ENCODE measurements around the gene IL17RC.
"Not testable (repeated sequence)": the region's sequence is repeated elsewhere in the genome, so short reads cannot be mapped to it uniquely, and the experiment has no call there.

IL17RC gene
- 0.52 to 1.4 (median 0.86) reads per million in 3 donors for total RNA-seq

- DNase-seq = no peak
- Histone ChIP-seq H3K27ac (ENCODE audit: insufficient read depth, low read length, poor library complexity, severe bottlenecking) (no peak within 1 kb of the TSS), H3K9me3 (ENCODE audit: control insufficient read depth, low read length) (no peaks in the 10 kb centered on the region), H3K4me3 (ENCODE audit: insufficient read depth, low read depth, low read length, poor library complexity, severe bottlenecking) (peak within 1 kb of the TSS; percentile 63), H3K4me1 (ENCODE audit: control insufficient read depth, insufficient read depth, low read length, poor library complexity, severe bottlenecking) (peaks cover 9% of the 10 kb centered on the region), H3K36me3 (ENCODE audit: control insufficient read depth, insufficient read depth, low read length) (no peaks in the 10 kb centered on the region), H3K27me3 (replicated peaks; ENCODE audit: control insufficient read depth, insufficient read depth, low read length, poor library complexity, severe bottlenecking) (no peaks in the 10 kb centered on the region)
Observed at GRCh38 chr3:9916734-9917680, at the start of gene IL17RC. TSS of gene IL17RC (plus strand) at chr3:9917098. CDS start at chr3:9917316, 218 bp downstream.

DNA sequence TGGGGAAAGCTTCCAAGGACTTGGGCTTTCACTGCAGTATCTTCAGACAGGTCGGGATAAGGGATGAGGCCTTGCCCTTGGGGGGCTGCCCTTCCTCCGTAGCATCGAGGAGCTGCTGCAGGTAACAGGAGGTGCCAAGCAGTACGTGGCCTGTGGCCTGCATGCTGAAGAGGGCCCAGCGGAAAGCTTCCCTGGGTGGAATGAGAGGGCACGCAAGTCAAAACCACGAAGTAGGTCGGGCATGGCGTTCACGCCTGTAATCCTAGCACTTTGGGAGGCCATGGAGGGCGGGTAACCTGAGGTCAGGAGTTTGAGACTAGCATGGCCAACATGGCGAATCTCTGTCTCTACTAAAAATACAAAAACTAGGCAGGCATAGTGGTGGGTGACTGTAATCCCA, 49.8 kb upstream of the IL17RC start:
- no peak overlapping the region for H3K27ac ChIP-seq (ENCODE audit: insufficient read depth, low read length, poor library complexity, severe bottlenecking)
- H3K9me3 ChIP-seq (ENCODE audit: control insufficient read depth, low read length) = no peaks in the 10 kb centered on the region
- peaks cover 7% of the 10 kb centered on the region for H3K27me3 ChIP-seq (replicated peaks; ENCODE audit: control insufficient read depth, insufficient read depth, low read length, poor library complexity, severe bottlenecking)
- H3K4me1 ChIP-seq (ENCODE audit: control insufficient read depth, insufficient read depth, low read length, poor library complexity, severe bottlenecking) = peaks cover 6% of the 10 kb centered on the region
- no peak for DNase-seq
- H3K4me3 ChIP-seq (ENCODE audit: insufficient read depth, low read depth, low read length, poor library complexity, severe bottlenecking) = no peak overlapping the region
- H3K36me3 ChIP-seq (ENCODE audit: control insufficient read depth, insufficient read depth, low read length) = no peaks in the 10 kb centered on the region

DNA sequence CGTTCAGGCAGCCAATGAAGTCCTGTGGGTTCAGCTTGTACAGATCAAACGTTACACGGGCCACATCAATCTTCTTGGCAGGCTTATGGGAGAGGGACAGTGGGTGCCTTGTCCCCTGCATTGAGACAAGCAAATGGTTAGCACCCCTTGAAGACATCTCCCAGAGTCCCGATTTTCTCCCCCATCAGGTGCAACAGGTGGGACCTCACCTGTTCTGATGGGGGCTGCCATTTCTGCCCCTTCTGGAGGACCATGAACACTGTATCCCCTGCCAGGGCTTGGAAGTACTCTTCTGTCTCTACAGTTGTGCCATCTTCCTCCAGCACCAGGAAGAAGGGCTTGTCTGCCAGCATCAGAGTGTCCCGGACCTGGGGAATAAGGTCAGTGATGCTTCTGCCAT, 46.9 kb upstream of the IL17RC start:
- no peak overlapping the region for H3K27ac ChIP-seq (ENCODE audit: insufficient read depth, low read length, poor library complexity, severe bottlenecking)
- DNase-seq = no peak
- H3K4me3 ChIP-seq (ENCODE audit: insufficient read depth, low read depth, low read length, poor library complexity, severe bottlenecking) = no peak overlapping the region
- no peaks in the 10 kb centered on the region for H3K27me3 ChIP-seq (replicated peaks; ENCODE audit: control insufficient read depth, insufficient read depth, low read length, poor library complexity, severe bottlenecking)
- no peaks in the 10 kb centered on the region for H3K9me3 ChIP-seq (ENCODE audit: control insufficient read depth, low read length)
- no peaks in the 10 kb centered on the region for H3K36me3 ChIP-seq (ENCODE audit: control insufficient read depth, insufficient read depth, low read length)
- no peaks in the 10 kb centered on the region for H3K4me1 ChIP-seq (ENCODE audit: control insufficient read depth, insufficient read depth, low read length, poor library complexity, severe bottlenecking)

GRCh38 chr3:9870978-9871377, 45.9 kb upstream of the IL17RC start:
- Histone ChIP-seq H3K4me1 (ENCODE audit: control insufficient read depth, insufficient read depth, low read length, poor library complexity, severe bottlenecking) (no peaks in the 10 kb centered on the region), H3K4me3 (ENCODE audit: insufficient read depth, low read depth, low read length, poor library complexity, severe bottlenecking) (no peak overlapping the region), H3K36me3 (ENCODE audit: control insufficient read depth, insufficient read depth, low read length) (no peaks in the 10 kb centered on the region), H3K27me3 (replicated peaks; ENCODE audit: control insufficient read depth, insufficient read depth, low read length, poor library complexity, severe bottlenecking) (no peaks in the 10 kb centered on the region), H3K9me3 (ENCODE audit: control insufficient read depth, low read length) (no peaks in the 10 kb centered on the region), H3K27ac (ENCODE audit: insufficient read depth, low read length, poor library complexity, severe bottlenecking) (no peak overlapping the region)
- DNase-seq = no peak

GRCh38 chr3:9872067-9872466, 44.8 kb upstream of the IL17RC start:
- H3K4me1 ChIP-seq (ENCODE audit: control insufficient read depth, insufficient read depth, low read length, poor library complexity, severe bottlenecking) = not testable (repeated sequence)

GRCh38 chr3:9875448-9875847, 41.5 kb upstream of the IL17RC start:
- no peaks in the 10 kb centered on the region for H3K36me3 ChIP-seq (ENCODE audit: control insufficient read depth, insufficient read depth, low read length)
- no peaks in the 10 kb centered on the region for H3K27me3 ChIP-seq (replicated peaks; ENCODE audit: control insufficient read depth, insufficient read depth, low read length, poor library complexity, severe bottlenecking)
- H3K9me3 ChIP-seq (ENCODE audit: control insufficient read depth, low read length) = no peaks in the 10 kb centered on the region
- no peak for DNase-seq
- H3K4me1 ChIP-seq (ENCODE audit: control insufficient read depth, insufficient read depth, low read length, poor library complexity, severe bottlenecking) = no peaks in the 10 kb centered on the region
- no peak overlapping the region for H3K27ac ChIP-seq (ENCODE audit: insufficient read depth, low read length, poor library complexity, severe bottlenecking)
- H3K4me3 ChIP-seq (ENCODE audit: insufficient read depth, low read depth, low read length, poor library complexity, severe bottlenecking) = no peak overlapping the region

More at GRCh38 chr3:9872067-9872466, 44.8 kb upstream of the IL17RC start:
- not testable (repeated sequence) for H3K27me3 ChIP-seq (replicated peaks; ENCODE audit: control insufficient read depth, insufficient read depth, low read length, poor library complexity, severe bottlenecking); H3K36me3 ChIP-seq (ENCODE audit: control insufficient read depth, insufficient read depth, low read length); H3K9me3 ChIP-seq (ENCODE audit: control insufficient read depth, low read length); H3K27ac ChIP-seq (ENCODE audit: insufficient read depth, low read length, poor library complexity, severe bottlenecking); H3K4me3 ChIP-seq (ENCODE audit: insufficient read depth, low read depth, low read length, poor library complexity, severe bottlenecking); DNase-seq

- not testable (repeated sequence) for DNase-seq; H3K36me3 ChIP-seq (ENCODE audit: control insufficient read depth, insufficient read depth, low read length)
Observed at GRCh38 chr3:9876255-9876654, 40.6 kb upstream of the IL17RC start.

GRCh38 chr3:9876991-9877390, 39.9 kb upstream of the IL17RC start:
- DNase-seq = no peak
- H3K4me1 ChIP-seq (ENCODE audit: control insufficient read depth, insufficient read depth, low read length, poor library complexity, severe bottlenecking) = no peaks in the 10 kb centered on the region
- no peak overlapping the region for H3K4me3 ChIP-seq (ENCODE audit: insufficient read depth, low read depth, low read length, poor library complexity, severe bottlenecking)
- no peaks in the 10 kb centered on the region for H3K27me3 ChIP-seq (replicated peaks; ENCODE audit: control insufficient read depth, insufficient read depth, low read length, poor library complexity, severe bottlenecking)
- no peaks in the 10 kb centered on the region for H3K9me3 ChIP-seq (ENCODE audit: control insufficient read depth, low read length)
- H3K36me3 ChIP-seq (ENCODE audit: control insufficient read depth, insufficient read depth, low read length) = no peaks in the 10 kb centered on the region
- H3K27ac ChIP-seq (ENCODE audit: insufficient read depth, low read length, poor library complexity, severe bottlenecking) = no peak overlapping the region

More at GRCh38 chr3:9876255-9876654, 40.6 kb upstream of the IL17RC start:
- H3K27ac ChIP-seq (ENCODE audit: insufficient read depth, low read length, poor library complexity, severe bottlenecking); H3K9me3 ChIP-seq (ENCODE audit: control insufficient read depth, low read length); H3K27me3 ChIP-seq (replicated peaks; ENCODE audit: control insufficient read depth, insufficient read depth, low read length, poor library complexity, severe bottlenecking); H3K4me3 ChIP-seq (ENCODE audit: insufficient read depth, low read depth, low read length, poor library complexity, severe bottlenecking); H3K4me1 ChIP-seq (ENCODE audit: control insufficient read depth, insufficient read depth, low read length, poor library complexity, severe bottlenecking): not testable (repeated sequence)

DNA sequence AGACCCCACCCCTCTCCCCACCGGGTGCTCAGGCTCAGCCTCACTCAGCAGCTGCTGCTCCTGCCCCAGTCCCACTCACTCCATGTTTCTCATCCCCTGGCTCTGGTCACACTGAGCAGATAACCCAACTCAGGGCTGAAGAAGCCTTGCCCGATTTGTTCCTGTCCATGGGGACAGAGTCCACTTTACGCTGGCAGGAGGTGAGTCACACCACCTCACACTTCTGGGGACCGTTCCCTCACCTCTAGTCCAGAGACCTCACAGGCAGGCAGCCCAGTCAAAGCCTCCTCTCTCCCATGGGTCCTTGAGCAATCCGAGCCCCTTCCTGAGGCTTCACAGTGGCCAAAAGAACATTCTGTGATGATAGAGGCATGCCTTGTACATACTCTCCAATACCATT, 38.2 kb upstream of the IL17RC start:
- no peak for DNase-seq
- no peaks in the 10 kb centered on the region for H3K4me1 ChIP-seq (ENCODE audit: control insufficient read depth, insufficient read depth, low read length, poor library complexity, severe bottlenecking)
- no peaks in the 10 kb centered on the region for H3K36me3 ChIP-seq (ENCODE audit: control insufficient read depth, insufficient read depth, low read length)
- no peak overlapping the region for H3K27ac ChIP-seq (ENCODE audit: insufficient read depth, low read length, poor library complexity, severe bottlenecking)
- no peaks in the 10 kb centered on the region for H3K9me3 ChIP-seq (ENCODE audit: control insufficient read depth, low read length)
- no peak overlapping the region for H3K4me3 ChIP-seq (ENCODE audit: insufficient read depth, low read depth, low read length, poor library complexity, severe bottlenecking)
- H3K27me3 ChIP-seq (replicated peaks; ENCODE audit: control insufficient read depth, insufficient read depth, low read length, poor library complexity, severe bottlenecking) = no peaks in the 10 kb centered on the region

GRCh38 chr3:9879830-9880549, 36.9 kb upstream of the IL17RC start, which contains the start of gene CIDEC:
TSS of gene CIDEC (minus strand) at chr3:9880253. CDS start at chr3:9878486, 1,767 bp downstream.
- H3K36me3 ChIP-seq (ENCODE audit: control insufficient read depth, insufficient read depth, low read length) = no peaks in the 10 kb centered on the region
- no peaks in the 10 kb centered on the region for H3K4me1 ChIP-seq (ENCODE audit: control insufficient read depth, insufficient read depth, low read length, poor library complexity, severe bottlenecking)
- no peak within 1 kb of the TSS for H3K4me3 ChIP-seq (ENCODE audit: insufficient read depth, low read depth, low read length, poor library complexity, severe bottlenecking)
- H3K9me3 ChIP-seq (ENCODE audit: control insufficient read depth, low read length) = no peaks in the 10 kb centered on the region
- H3K27ac ChIP-seq (ENCODE audit: insufficient read depth, low read length, poor library complexity, severe bottlenecking) = no peak within 1 kb of the TSS
- DNase-seq = no peak
- no peaks in the 10 kb centered on the region for H3K27me3 ChIP-seq (replicated peaks; ENCODE audit: control insufficient read depth, insufficient read depth, low read length, poor library complexity, severe bottlenecking)
